Osteoblast (primary cell): ENCODE data around the gene HSD17B7. TPM values are rescaled to one million over a fixed set of nuclear protein-coding genes. Genes with fewer than 3 reads are reported as not detected.

Source experiments
- DNase-seq: peaks from one replicate; pipeline ENCODE4 v3.0.0; 2011; ENCODE audit warnings: low spot score, mixed read lengths; ENCODE audit not compliant: insufficient read length; ENCODE audit errors: missing footprints
- H2AFZ ChIP-seq: 2 replicates; pipeline ENCODE4 v1.6.0; 2011; ENCODE audit warnings: mild to moderate bottlenecking, low read length
- H3K27ac ChIP-seq: 2 replicates; pipeline ENCODE4 v1.5.1; 2011; ENCODE audit warnings: mild to moderate bottlenecking, low read depth, low read length, moderate library complexity
- H3K27me3 ChIP-seq: 2 replicates; pipeline ENCODE4 v1.6.0; 2012; ENCODE audit warnings: mild to moderate bottlenecking, control low read depth, inconsistent platforms, low read length, moderate library complexity; ENCODE audit not compliant: insufficient read depth
- H3K36me3 ChIP-seq: 2 replicates; pipeline ENCODE4 v1.5.1; 2011; ENCODE audit warnings: mild to moderate bottlenecking, low read length, control low read depth, moderate library complexity; ENCODE audit not compliant: insufficient read depth
- H3K4me1 ChIP-seq: 2 replicates; pipeline ENCODE4 v1.5.1; 2011; ENCODE audit warnings: mild to moderate bottlenecking, low read length, control low read depth, moderate library complexity; ENCODE audit not compliant: insufficient read depth
- H3K4me2 ChIP-seq: 2 replicates; pipeline ENCODE4 v1.6.0; 2011; ENCODE audit warnings: mild to moderate bottlenecking, low read length; ENCODE audit not compliant: insufficient read depth
- H3K4me3 ChIP-seq: fragments of 200-600 bp; sonication (generic); 3 replicates; pipeline ENCODE4 v1.5.1; 2012; ENCODE audit warnings: mild to moderate bottlenecking, low read length, inconsistent platforms; ENCODE audit not compliant: insufficient read depth
- H3K79me2 ChIP-seq: 2 replicates; pipeline ENCODE4 v1.6.0; 2012; ENCODE audit warnings: mild to moderate bottlenecking, low read length, control low read depth, inconsistent platforms; ENCODE audit not compliant: insufficient read depth
- H3K9me3 ChIP-seq: 2 replicates; pipeline ENCODE4 v1.5.1; 2011; ENCODE audit warnings: low read depth, low read length, control low read depth
- H4K20me1 ChIP-seq: 2 replicates; pipeline ENCODE4 v1.6.0; 2012; ENCODE audit warnings: mild to moderate bottlenecking, low read length, control low read depth; ENCODE audit not compliant: insufficient read depth
- total RNA-seq: library from RNA; depleted of rRNA; stranded (reverse); fragments of >200 nt; gene quantifications from 2 replicates; pipeline ENCODE4 v1.2.3, GENCODE V29; 2012
- TF ChIP-seq, protein P1 (sequence below): IDR thresholded peaks from 2 replicates; pipeline ENCODE4 v1.5.1; 2011; ENCODE audit warnings: mild to moderate bottlenecking, low read depth, low read length, moderate library complexity; ENCODE audit errors: extremely low read depth

The HSD17B7 gene
- total RNA-seq, 1 donor, result 23.9 TPM

DNA sequence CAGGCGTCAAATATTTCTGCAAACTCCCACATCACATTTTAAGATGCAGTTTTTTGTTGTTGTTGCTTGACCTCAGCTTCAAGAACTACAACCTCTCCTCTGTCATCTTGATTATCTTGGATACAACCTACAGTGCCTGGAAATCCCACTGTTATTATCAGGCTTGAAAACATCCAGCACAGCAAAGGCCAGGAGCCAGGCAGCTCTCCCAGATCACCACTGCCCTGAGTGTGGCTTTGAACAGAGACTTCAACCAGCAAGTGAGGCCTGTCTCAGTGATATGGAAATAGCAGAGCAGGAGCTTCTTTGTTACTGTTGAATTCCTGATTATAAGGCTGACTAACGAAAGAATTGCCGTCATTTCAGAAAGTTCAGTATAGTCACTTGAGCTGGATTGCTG, 42.0 kb downstream of the HSD17B7 start:
- Histone ChIP-seq H3K27ac (no peak overlapping the region), H3K4me2 (no peak overlapping the region), H3K27me3 (peaks cover 9% of the 10 kb centered on the region), H3K4me1 (no peaks in the 10 kb centered on the region), H3K9me3 (no peaks in the 10 kb centered on the region), H4K20me1 (no peaks in the 10 kb centered on the region), H2AFZ (no peak overlapping the region), H3K4me3 (no peak overlapping the region), H3K79me2 (no peaks in the 10 kb centered on the region), H3K36me3 (no peaks in the 10 kb centered on the region)
- TF ChIP-seq, protein P1, sequence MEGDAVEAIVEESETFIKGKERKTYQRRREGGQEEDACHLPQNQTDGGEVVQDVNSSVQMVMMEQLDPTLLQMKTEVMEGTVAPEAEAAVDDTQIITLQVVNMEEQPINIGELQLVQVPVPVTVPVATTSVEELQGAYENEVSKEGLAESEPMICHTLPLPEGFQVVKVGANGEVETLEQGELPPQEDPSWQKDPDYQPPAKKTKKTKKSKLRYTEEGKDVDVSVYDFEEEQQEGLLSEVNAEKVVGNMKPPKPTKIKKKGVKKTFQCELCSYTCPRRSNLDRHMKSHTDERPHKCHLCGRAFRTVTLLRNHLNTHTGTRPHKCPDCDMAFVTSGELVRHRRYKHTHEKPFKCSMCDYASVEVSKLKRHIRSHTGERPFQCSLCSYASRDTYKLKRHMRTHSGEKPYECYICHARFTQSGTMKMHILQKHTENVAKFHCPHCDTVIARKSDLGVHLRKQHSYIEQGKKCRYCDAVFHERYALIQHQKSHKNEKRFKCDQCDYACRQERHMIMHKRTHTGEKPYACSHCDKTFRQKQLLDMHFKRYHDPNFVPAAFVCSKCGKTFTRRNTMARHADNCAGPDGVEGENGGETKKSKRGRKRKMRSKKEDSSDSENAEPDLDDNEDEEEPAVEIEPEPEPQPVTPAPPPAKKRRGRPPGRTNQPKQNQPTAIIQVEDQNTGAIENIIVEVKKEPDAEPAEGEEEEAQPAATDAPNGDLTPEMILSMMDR, result no peak
- DNase-seq, result no peak

DNA sequence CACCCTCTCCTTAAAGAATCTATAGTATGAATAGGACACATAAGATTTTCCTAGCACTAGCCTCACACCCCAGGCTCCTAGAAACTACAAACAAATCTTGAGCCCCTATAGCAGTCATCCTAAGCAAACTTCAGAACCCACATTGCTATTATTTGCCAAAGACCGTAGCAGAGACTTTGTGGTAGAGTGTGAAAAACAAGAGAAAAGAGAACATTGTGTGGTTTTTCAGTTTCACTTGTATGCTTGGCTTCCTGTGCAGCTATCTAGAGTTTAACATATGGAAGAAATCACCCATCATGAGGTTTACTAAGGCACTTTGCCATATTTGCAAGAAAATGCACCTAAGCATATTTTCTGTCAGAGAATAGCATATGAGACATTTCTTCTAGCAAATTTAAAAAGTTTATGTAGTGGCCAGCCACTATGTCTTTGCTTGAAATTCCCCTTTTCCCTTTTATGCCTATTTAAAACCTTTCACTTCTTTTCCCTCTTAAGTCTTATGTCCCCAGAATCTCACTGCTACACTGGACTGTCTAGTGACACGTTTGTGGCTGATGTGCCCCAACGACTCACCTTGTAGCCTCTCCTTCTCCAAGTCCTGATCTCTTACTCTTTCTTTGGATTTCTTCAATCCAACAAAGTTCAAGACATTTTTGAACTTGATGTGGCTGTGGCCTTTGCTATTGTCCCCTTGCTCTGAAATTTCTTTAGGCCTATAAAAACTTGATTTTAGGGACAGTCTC, 44.8 kb downstream of the HSD17B7 start:
- Histone ChIP-seq H3K27ac (no peak overlapping the region), H3K4me2 (no peak overlapping the region), H3K9me3 (peaks cover 3% of the 10 kb centered on the region), H3K4me1 (no peaks in the 10 kb centered on the region), H4K20me1 (no peaks in the 10 kb centered on the region), H3K36me3 (no peaks in the 10 kb centered on the region), H2AFZ (no peak overlapping the region), H3K27me3 (no peaks in the 10 kb centered on the region), H3K79me2 (no peaks in the 10 kb centered on the region), H3K4me3 (no peak overlapping the region)
- TF ChIP-seq, protein P1, result no peak
- no peak for DNase-seq

DNA sequence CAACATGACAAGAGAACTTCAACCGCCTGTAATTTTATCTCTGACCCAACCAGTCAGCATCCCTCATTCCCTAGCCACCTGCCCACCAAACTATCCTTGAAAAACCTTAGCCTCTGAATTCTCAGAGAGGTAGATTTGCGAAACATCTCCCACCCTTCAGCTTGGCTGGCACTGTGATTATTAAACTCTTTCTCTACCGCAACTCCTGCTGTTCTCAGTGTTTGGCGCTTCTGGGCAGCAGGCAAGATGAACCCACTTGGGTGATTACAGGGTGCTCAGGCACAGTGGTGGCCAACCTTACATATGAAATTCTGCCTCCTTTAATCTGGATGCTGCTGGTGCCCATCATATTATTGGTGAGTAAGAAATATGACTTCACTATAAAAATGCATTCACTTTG, 48.4 kb downstream of the HSD17B7 start:
- H3K4me3 ChIP-seq, result no peak overlapping the region
- H3K9me3 ChIP-seq, result peaks cover 3% of the 10 kb centered on the region
- no peak overlapping the region for H3K4me2 ChIP-seq

DNA sequence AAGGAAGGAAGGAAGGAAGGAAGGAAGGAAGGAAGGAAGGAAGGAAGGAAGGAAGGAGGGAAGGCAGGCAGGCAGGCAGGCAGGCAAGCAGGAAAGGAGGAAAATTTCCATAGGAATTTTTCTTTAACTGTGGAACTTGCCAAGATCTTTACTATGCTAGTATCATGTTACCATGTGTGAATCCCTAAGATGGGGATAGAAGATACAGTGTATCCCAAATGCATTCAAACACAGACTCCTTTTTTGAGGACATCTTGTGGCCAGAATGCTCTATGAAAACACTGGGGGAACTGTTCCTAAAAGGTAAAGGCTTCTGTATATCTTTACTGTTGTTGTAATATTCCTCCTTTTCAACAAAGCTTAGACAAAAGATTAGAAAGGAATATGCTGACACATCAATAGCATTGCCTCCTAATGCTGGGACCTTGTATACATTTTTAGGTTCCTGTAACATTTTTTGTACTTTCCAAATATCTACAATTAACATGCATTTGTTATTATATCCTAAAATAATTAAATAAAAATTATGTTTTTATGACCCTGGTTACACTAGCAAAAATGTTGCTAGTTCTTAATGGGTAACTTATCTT, 49.8 kb downstream of the HSD17B7 start:
- Histone ChIP-seq H4K20me1 (no peaks in the 10 kb centered on the region), H3K4me3 (no peak overlapping the region), H2AFZ (no peak overlapping the region), H3K27ac (no peak overlapping the region), H3K4me2 (no peak overlapping the region), H3K4me1 (no peaks in the 10 kb centered on the region), H3K36me3 (no peaks in the 10 kb centered on the region), H3K9me3 (peaks cover 3% of the 10 kb centered on the region), H3K79me2 (no peaks in the 10 kb centered on the region), H3K27me3 (peaks cover 4% of the 10 kb centered on the region)
- TF ChIP-seq, protein P1, result no peak
- DNase-seq, result no peak

More for the DNA sequence above, 48.4 kb downstream of the HSD17B7 start:
- TF ChIP-seq, protein P1, result no peak
- Histone ChIP-seq H3K4me1 (no peaks in the 10 kb centered on the region), H2AFZ (no peak overlapping the region), H3K36me3 (no peaks in the 10 kb centered on the region), H3K27me3 (peaks cover 4% of the 10 kb centered on the region), H3K79me2 (no peaks in the 10 kb centered on the region), H4K20me1 (no peaks in the 10 kb centered on the region), H3K27ac (no peak overlapping the region)
- no peak for DNase-seq
